AG04449 (cell line): ENCODE data around the gene KIAA1958.

Source experiments
- CTCF ChIA-PET: fragments of 350-600 bp; formaldehyde crosslinking; extraction: SDS; loops from one replicate; lab custom pipeline; 2021; ENCODE audit warnings: antibody characterized with exemption; lab: Yijun Ruan, JAX
- POLR2A ChIA-PET: fragments of 400-600, 350-600 bp; formaldehyde crosslinking; extraction: SDS; loops from one replicate; lab custom pipeline; 2020; ENCODE audit warnings: antibody characterized with exemption, inconsistent platforms; lab: Yijun Ruan, JAX
- DNase-seq: peaks from one replicate; pipeline ENCODE4 v3.0.0-alpha.2; 2010; ENCODE audit warnings: low read depth, low spot score
- H3K4me3 ChIP-seq: 2 replicates; pipeline ENCODE4 v1.5.1; 2011; ENCODE audit warnings: low read depth, mild to moderate bottlenecking, control low read depth, low read length
- TF ChIP-seq, protein P1 (sequence below): IDR thresholded peaks from one replicate; pipeline ENCODE4 v1.5.1; 2011; ENCODE audit warnings: mild to moderate bottlenecking, moderate library complexity, low read length, control low read depth, inconsistent platforms; ENCODE audit not compliant: insufficient read depth; ENCODE audit errors: missing control alignments

Gene KIAA1958

DNA sequence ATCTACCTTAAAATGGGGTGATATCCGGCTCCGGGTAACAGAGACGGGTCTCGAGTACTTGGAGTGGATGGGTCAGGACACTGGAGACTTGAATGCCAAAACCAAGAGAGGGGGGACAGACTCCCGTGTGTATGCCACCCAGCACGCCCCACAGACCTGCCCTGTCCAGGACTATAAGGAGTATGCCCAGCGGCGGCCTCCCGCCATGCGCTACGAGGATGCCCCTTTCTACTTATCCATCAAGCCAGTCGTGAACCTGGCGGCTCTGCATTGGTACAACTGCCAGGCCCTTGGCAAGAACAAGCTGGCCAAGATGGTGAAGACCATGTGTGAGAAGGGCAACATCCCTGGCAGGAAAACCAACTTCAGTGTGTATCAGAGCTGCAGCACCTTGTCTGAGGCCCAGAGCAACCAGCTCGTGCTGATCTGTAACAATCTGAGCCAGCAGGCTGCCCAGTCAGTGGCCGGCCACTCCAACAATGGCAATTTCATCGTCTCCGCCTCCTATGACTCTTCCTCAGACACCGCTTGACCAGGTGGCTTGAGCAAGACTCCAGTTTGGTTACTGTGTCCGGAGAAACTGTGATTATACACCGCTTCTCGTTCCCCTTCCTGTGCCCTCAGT, 131.9 kb downstream of the KIAA1958 start:
- TF ChIP-seq, protein P1, sequence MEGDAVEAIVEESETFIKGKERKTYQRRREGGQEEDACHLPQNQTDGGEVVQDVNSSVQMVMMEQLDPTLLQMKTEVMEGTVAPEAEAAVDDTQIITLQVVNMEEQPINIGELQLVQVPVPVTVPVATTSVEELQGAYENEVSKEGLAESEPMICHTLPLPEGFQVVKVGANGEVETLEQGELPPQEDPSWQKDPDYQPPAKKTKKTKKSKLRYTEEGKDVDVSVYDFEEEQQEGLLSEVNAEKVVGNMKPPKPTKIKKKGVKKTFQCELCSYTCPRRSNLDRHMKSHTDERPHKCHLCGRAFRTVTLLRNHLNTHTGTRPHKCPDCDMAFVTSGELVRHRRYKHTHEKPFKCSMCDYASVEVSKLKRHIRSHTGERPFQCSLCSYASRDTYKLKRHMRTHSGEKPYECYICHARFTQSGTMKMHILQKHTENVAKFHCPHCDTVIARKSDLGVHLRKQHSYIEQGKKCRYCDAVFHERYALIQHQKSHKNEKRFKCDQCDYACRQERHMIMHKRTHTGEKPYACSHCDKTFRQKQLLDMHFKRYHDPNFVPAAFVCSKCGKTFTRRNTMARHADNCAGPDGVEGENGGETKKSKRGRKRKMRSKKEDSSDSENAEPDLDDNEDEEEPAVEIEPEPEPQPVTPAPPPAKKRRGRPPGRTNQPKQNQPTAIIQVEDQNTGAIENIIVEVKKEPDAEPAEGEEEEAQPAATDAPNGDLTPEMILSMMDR, result no peak

DNA sequence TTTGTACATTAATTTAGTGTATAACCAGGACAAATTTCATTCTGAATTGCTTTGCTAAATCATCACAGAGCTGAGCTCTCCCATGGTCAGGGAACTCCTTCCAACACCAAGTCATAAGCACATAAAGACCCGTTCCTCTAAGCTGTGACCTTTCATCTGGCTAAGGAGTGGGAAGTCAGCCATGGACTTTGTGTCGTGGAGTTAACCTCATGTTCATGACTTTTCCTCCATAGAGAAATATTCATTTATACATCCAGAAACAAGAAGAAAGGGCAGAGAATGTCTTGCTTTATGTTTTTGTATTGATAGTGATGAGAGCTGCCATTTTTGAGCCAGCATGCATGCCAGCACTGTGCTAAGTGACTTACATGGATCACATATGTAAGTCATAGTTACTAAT, 133.8 kb downstream of the KIAA1958 start:
- no peak for DNase-seq
- CTCF ChIA-PET, result interaction anchor here (0.9 kb wide), 1 partner anchor 19 kb away, joined by 3 read pairs; no protein-coding TSS in a partner anchor
- POLR2A ChIA-PET, result no interaction called here
- no peak overlapping the region for H3K4me3 ChIP-seq
- TF ChIP-seq, protein P1, result no peak

More for the DNA sequence above, 131.9 kb downstream of the KIAA1958 start:
- ChIA-PET CTCF (no interaction called here), POLR2A (no interaction called here)
- no peak overlapping the region for H3K4me3 ChIP-seq
- DNase-seq, result no peak

DNA sequence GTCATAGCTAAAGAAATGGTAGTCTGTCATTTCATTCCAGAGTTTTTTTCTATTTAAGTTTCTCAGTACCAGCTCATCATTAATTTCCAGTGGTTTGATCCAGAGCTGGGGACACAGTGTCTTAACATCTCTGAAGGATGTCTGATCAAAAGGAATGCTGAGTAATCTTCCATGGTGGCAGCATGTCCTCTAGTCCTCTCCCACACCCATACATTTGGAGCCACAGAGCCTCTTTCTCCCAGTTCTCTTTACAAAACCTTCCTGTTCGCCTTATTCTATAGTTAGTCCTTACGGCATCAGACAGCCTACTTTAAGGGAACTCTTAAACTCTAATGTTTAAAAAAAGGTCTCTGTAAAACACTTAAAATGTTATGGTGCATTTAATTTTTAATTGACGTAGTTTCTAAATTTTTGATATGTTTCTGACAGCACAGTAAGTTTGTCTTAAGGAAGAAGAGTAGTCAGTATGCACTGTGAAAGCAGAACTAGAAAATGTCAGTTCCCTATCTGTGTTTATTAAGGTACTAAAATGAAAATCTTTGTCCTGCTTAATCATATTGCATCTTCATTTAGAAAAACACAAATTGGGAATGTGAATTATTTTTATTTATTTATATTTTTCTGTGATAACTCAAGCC, 134.5 kb downstream of the KIAA1958 start:
- POLR2A ChIA-PET, result no interaction called here
- CTCF ChIA-PET, result interaction anchor here (0.9 kb wide), 1 partner anchor 20 kb away, joined by 3 read pairs; no protein-coding TSS in a partner anchor
- DNase-seq, result no peak
- H3K4me3 ChIP-seq, result no peak overlapping the region
- TF ChIP-seq, protein P1, result no peak

DNA sequence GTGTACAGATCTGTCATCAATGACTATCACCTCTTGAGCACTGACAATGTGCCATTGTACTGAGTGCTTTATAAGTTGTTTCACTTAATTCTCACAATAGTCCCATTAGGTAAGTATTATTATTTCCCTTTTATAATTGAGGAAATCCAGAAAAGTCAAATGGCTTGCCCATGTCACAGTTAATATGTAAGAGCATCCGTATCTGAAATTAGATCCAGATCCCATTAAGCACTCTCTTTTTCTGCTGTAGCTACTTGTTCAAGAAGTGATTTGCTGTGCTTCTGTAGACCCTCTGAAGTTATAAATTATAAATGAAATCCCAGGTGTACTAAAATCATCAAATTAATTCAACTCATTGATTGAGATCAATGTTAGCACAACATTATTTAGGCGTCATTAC, 136.6 kb downstream of the KIAA1958 start:
- TF ChIP-seq, protein P1, result no peak
- H3K4me3 ChIP-seq, result no peak overlapping the region
- CTCF ChIA-PET, result no interaction called here
- DNase-seq, result no peak
- POLR2A ChIA-PET, result no interaction called here

DNA sequence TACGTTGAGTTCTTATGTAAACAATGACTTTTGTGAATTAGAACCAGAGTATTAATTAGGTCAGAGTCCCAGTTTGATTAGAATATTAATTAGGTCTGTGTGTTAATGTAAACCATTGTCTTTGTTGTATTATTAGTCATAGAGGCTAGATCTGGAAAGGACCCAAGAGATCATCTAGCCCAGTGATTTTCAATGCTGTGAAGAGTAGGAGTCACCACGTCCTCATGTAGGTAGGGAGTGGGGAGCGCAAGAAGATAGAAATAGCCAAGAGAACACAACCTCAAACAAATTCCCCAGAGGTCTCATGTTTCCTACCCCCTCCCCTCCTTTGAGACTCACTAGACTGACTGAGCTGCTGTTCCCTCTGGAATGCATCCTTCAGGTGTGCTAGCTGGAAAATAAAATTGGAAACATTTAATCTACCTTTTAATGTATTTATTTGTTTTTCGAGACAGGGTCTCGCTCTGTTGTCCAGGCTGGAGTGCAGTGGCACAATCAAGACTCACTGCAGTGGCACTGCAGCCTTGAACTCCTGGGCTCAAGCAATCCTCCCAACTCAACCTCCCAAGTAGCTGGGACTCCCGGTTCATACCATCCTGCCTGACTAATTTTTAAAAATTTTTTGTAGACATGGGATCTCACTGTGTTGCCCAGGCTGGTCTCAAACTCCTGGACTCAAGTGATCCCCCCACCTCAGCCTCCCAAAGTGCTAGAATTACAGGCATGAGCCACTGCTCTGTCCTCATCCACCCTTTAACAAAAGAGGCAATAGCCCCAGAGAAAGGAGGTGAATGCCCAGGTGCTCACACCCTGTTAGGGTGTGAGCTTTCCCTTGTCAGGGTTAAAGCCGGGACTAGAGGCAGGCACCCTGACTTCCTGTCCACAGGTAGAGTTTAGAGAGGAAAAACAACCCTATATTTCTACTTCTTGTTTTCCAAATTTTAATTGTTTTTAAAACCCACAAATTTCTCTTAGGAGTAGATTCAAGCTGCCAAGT, 138.4 kb downstream of the KIAA1958 start:
- H3K4me3 ChIP-seq, result no peak overlapping the region
- TF ChIP-seq, protein P1, result no peak
- ChIA-PET POLR2A (no interaction called here), CTCF (interaction anchor here (1.7 kb wide), 1 partner anchor 22 kb away, joined by 3 read pairs; no protein-coding TSS in a partner anchor)
- DNase-seq, result no peak
